IMR-90 (cell line): Measurements from ENCODE around the gene HSH2D. TPM values are rescaled to one million over a fixed set of nuclear protein-coding genes. Genes with fewer than 3 reads are reported as not detected.

Source experiments
- ATAC-seq: fragments of 200-7000 bp; cut with Tn5 transposase; 2 replicates; pipeline ENCODE4 v1.9.1; 2020; ENCODE audit warnings: low read depth, mild to moderate bottlenecking, moderate library complexity
- BruUV-seq: library from RNA; stranded (reverse); fragments of 400-500 nt; replicated peaks from 2 replicates; lab custom pipeline; 2021; lab: Mats Ljungman, UMichigan
- CTCF ChIA-PET: fragments of 300-600 bp; formaldehyde crosslinking; extraction: SDS; loops from one replicate; lab custom pipeline; 2021; ENCODE audit warnings: antibody characterized with exemption; lab: Yijun Ruan, JAX
- POLR2A ChIA-PET: fragments of 300-600 bp; sonication (Branson Sonifier 250); formaldehyde crosslinking; loops from one replicate; lab custom pipeline; 2022; ENCODE audit warnings: antibody characterized with exemption; ENCODE audit not compliant: unreplicated experiment; lab: Charles Lee
- DNase-seq: peaks from one replicate; pipeline ENCODE4 v3.0.0; 2013
- H2AFZ ChIP-seq: replicated peaks from 2 replicates; pipeline ENCODE3; 2013; ENCODE audit warnings: low read length, mild to moderate bottlenecking; ENCODE audit not compliant: poor library complexity
- H2AK5ac ChIP-seq: 2 replicates; pipeline ENCODE4 v1.6.1; 2013; ENCODE audit warnings: low read depth, low read length, inconsistent platforms
- H2AK9ac ChIP-seq: replicated peaks from 2 replicates; pipeline ENCODE3; 2013; ENCODE audit warnings: mild to moderate bottlenecking, low read depth, low read length, moderate library complexity; ENCODE audit not compliant: poor library complexity
- H2BK120ac ChIP-seq: 2 replicates; pipeline ENCODE4 v1.6.1; 2013; ENCODE audit warnings: low read depth, low read length, inconsistent platforms
- H2BK15ac ChIP-seq: 3 replicates; pipeline ENCODE4 v1.6.1; 2013; ENCODE audit warnings: low read depth, low read length, inconsistent platforms
- H2BK20ac ChIP-seq: 2 replicates; pipeline ENCODE4 v1.6.1; 2013; ENCODE audit warnings: low read depth, mild to moderate bottlenecking, inconsistent platforms, low read length, moderate library complexity
- H2BK5ac ChIP-seq: 2 replicates; pipeline ENCODE4 v1.6.1; 2013; ENCODE audit warnings: mild to moderate bottlenecking, low read depth, low read length, inconsistent platforms; ENCODE audit not compliant: poor library complexity, severe bottlenecking
- H3K14ac ChIP-seq: replicated peaks from 2 replicates; pipeline ENCODE4 v1.6.1; 2013; ENCODE audit warnings: low read depth, low read length, inconsistent platforms
- H3K18ac ChIP-seq: 2 replicates; pipeline ENCODE4 v1.6.1; 2013; ENCODE audit warnings: low read depth, low read length, control low read depth
- H3K23ac ChIP-seq: 2 replicates; pipeline ENCODE4 v1.6.1; 2013; ENCODE audit warnings: low read depth, low read length, inconsistent platforms
- H3K27ac ChIP-seq: 2 replicates; pipeline ENCODE4 v1.5.1; 2013; ENCODE audit warnings: mild to moderate bottlenecking, control low read depth, low read length; ENCODE audit not compliant: insufficient read depth
- H3K27me3 ChIP-seq: 2 replicates; pipeline ENCODE4 v1.6.1; 2013; ENCODE audit warnings: low read length; ENCODE audit not compliant: control insufficient read depth, insufficient read depth
- H3K36me3 ChIP-seq: 2 replicates; pipeline ENCODE4 v1.6.1; 2013; ENCODE audit warnings: low read length, mixed read lengths; ENCODE audit not compliant: control insufficient read depth, insufficient read depth
- H3K4ac ChIP-seq: 2 replicates; pipeline ENCODE4 v1.6.1; 2013; ENCODE audit warnings: low read depth, low read length, inconsistent platforms
- H3K4me1 ChIP-seq: 2 replicates; pipeline ENCODE4 v1.6.1; 2013; ENCODE audit warnings: low read length, mixed read lengths; ENCODE audit not compliant: control insufficient read depth, insufficient read depth
- H3K4me2 ChIP-seq: 2 replicates; pipeline ENCODE4 v1.6.1; 2013; ENCODE audit warnings: low read depth, mild to moderate bottlenecking, control low read depth, low read length, moderate library complexity
- H3K4me3 ChIP-seq: 2 replicates; pipeline ENCODE4 v1.5.1; 2013; ENCODE audit warnings: low read depth, mild to moderate bottlenecking, control low read depth, low read length, moderate library complexity; ENCODE audit not compliant: insufficient read depth
- H3K56ac ChIP-seq: 2 replicates; pipeline ENCODE4 v1.6.1; 2013; ENCODE audit warnings: low read length, inconsistent platforms; ENCODE audit not compliant: insufficient read depth; ENCODE audit errors: extremely low read depth
- H3K79me1 ChIP-seq, 2 experiments: 2 replicates each; pipeline ENCODE4 v1.6.1; 2013; ENCODE audit warnings: low read length in 2 of 2, inconsistent platforms in 1 of 2, low read depth in 1 of 2
- H3K9ac ChIP-seq: 2 replicates; pipeline ENCODE4 v1.6.1; 2013; ENCODE audit warnings: low read depth, low read length, control low read depth
- H3K9me1 ChIP-seq: 2 replicates; pipeline ENCODE4 v1.6.1; 2013; ENCODE audit warnings: low read length, inconsistent platforms; ENCODE audit not compliant: insufficient read depth
- H3K9me3 ChIP-seq: 2 replicates; pipeline ENCODE4 v1.6.1; 2013; ENCODE audit warnings: low read length; ENCODE audit not compliant: control insufficient read depth, insufficient read depth
- H4K20me1 ChIP-seq: 2 replicates; pipeline ENCODE4 v1.6.1; 2013; ENCODE audit warnings: low read length, inconsistent platforms; ENCODE audit not compliant: insufficient read depth
- H4K5ac ChIP-seq: 2 replicates; pipeline ENCODE4 v1.6.1; 2013; ENCODE audit warnings: mild to moderate bottlenecking, low read depth, low read length, control low read depth
- H4K8ac ChIP-seq, 2 experiments: 2 replicates each; pipeline ENCODE4 v1.6.1; 2013; ENCODE audit warnings: low read depth in 2 of 2, low read length in 2 of 2, control low read depth in 1 of 2, inconsistent platforms in 1 of 2
- H4K91ac ChIP-seq: 2 replicates; pipeline ENCODE4 v1.6.1; 2013; ENCODE audit warnings: low read depth, low read length, inconsistent platforms; ENCODE audit not compliant: insufficient read depth
- MAFK ChIP-seq: IDR thresholded peaks from 2 replicates; pipeline ENCODE4 v1.6.1; 2012; ENCODE audit warnings: low read depth, low read length, improper control_type of control experiment
- WGBS, 2 experiments: methylation state at CpG; one replicate each; pipeline versions ENCODE4 v1.1.5 to v1.1.7; 2013; ENCODE audit warnings: missing lambda C conversion rate in 2 of 2; ENCODE audit not compliant: insufficient read length in 1 of 2; ENCODE audit errors: extremely low coverage in 2 of 2; 5-methylcytosine and 5-hydroxymethylcytosine counted together
- dilution Hi-C: fragments of 300-500 bp; cut with HindIII; formaldehyde crosslinking; loops from one replicate; pipeline ENCODE4 v1.14.3; 2018; ENCODE audit warnings: low sequenced_read_pairs; ENCODE audit not compliant: unreplicated experiment
- in situ Hi-C: fragments of 300-500 bp; cut with MboI; formaldehyde crosslinking; loops from 3 replicates; pipeline ENCODE4 v1.14.3; 2019; ENCODE audit warnings: low sequenced_read_pairs, inconsistent platforms, mixed read lengths
- intact Hi-C: fragments of 100-400 bp; cut with micrococcal nuclease; formaldehyde crosslinking; loops from 2 replicates; pipeline ENCODE4 v1.10.0; 2022
- polyA plus RNA-seq, 3 experiments: library from polyadenylated mRNA; depleted of rRNA; stranded (reverse); fragments of >200 nt; gene quantifications; 2 replicates each; pipeline ENCODE4 v1.2.3, GENCODE V29; 2012; ENCODE audit warnings: low replicate concordance in 1 of 3
- total RNA-seq: library from RNA; depleted of rRNA; stranded (reverse); fragments of >200 nt; gene quantifications from 2 replicates; pipeline ENCODE4 v1.2.3, GENCODE V29; 2012
- TF ChIP-seq, protein P1 (sequence below): fragments of 150-350 bp; IDR thresholded peaks from 2 replicates; pipeline ENCODE4 v1.6.1; 2017; ENCODE audit warnings: mild to moderate bottlenecking, antibody characterized with exemption, low read length, low read depth

HSH2D gene
- total and polyA plus RNA-seq, 2 of the 4 experiments (the other 2 are of a cell fraction) = not detected

- H3K14ac ChIP-seq = no peak overlapping the region
- H3K36me3 ChIP-seq = peaks cover 88% of the 10 kb centered on the region
- H4K91ac ChIP-seq = no peak overlapping the region
- no peak overlapping the region for H2AK5ac ChIP-seq
- H3K4me1 ChIP-seq = peaks cover 9% of the 10 kb centered on the region; the same call in 1 of the 2 replicates
- no peak overlapping the region for H3K23ac ChIP-seq
- H2BK20ac ChIP-seq = no peak overlapping the region
- no peak overlapping the region for H2AFZ ChIP-seq
- H3K4me3 ChIP-seq = no peak overlapping the region
- H3K4ac ChIP-seq = no peak overlapping the region; the same call in 1 of the 2 replicates
- intact Hi-C loops (no loop called here), in situ Hi-C loops (no loop called here), dilution Hi-C loops (no loop called here)
- no CpG with 5 or more reads among the region's 10 CpGs for WGBS, 2 experiments
- no peak overlapping the region for H2AK9ac ChIP-seq
- no peak overlapping the region for H4K5ac ChIP-seq
- DNase-seq (no peak), ATAC-seq (peak; percentile 10)
- peaks cover 36 to 90% of the 10 kb centered on the region in 2 experiments for H3K79me1 ChIP-seq
- no peak overlapping the region for H3K4me2 ChIP-seq
- H2BK5ac ChIP-seq = peak overlapping the region; percentile 73
- H3K9me3 ChIP-seq = no peaks in the 10 kb centered on the region
- POLR2A ChIA-PET = interaction anchor here (0.6 to 1.6 kb wide), 3 partner anchors 10 to 18 kb away, joined by 3 to 5 read pairs (median 4); partner anchors contain the start of gene TPM4
- H2BK120ac ChIP-seq = no peak overlapping the region
- H2BK15ac ChIP-seq = no peak overlapping the region
- CTCF ChIA-PET = interaction anchor here (0.6 kb wide), 2 partner anchors 90 to 121 kb away, joined by 3 to 6 read pairs; no protein-coding TSS in a partner anchor
- H3K9me1 ChIP-seq = peaks cover 5% of the 10 kb centered on the region; the same call in 1 of the 2 replicates
- H3K9ac ChIP-seq = no peak overlapping the region
- no TSS peak for BruUV-seq
- H3K27me3 ChIP-seq = no peaks in the 10 kb centered on the region
- H3K27ac ChIP-seq = peak overlapping the region; percentile 62; the same call in 1 of the 2 replicates
- peaks cover 100% of the 10 kb centered on the region for H4K20me1 ChIP-seq
- no peak overlapping the region for H3K18ac ChIP-seq
- 0 out of 2 replicates have a peak, but pooled peaks have one; percentile 8 for TF ChIP-seq MAFK
- TF ChIP-seq, protein P1, sequence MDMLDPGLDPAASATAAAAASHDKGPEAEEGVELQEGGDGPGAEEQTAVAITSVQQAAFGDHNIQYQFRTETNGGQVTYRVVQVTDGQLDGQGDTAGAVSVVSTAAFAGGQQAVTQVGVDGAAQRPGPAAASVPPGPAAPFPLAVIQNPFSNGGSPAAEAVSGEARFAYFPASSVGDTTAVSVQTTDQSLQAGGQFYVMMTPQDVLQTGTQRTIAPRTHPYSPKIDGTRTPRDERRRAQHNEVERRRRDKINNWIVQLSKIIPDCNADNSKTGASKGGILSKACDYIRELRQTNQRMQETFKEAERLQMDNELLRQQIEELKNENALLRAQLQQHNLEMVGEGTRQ = no peak
- H3K56ac ChIP-seq = no peak overlapping the region
- H4K8ac ChIP-seq = 0 out of 4 replicates have a peak overlapping the region, but pooled peaks of 1 of the 2 experiments have one; percentile 23
Observed at GRCh38 chr19:16094360-16095070, 49.0 kb upstream of the HSH2D start.
